Smooth muscle cell (in vitro differentiated cells): ENCODE results near the gene DYNLT2B. TPM values are rescaled to one million over a fixed set of nuclear protein-coding genes. Genes with fewer than 3 reads are reported as not detected.

Experiments used
- DNase-seq: peaks from one replicate; lab custom pipeline; 2025; ENCODE audit not compliant: unreplicated experiment; lab: John Stamatoyannopoulos, UW
- H2AFZ ChIP-seq: fragments of 200-600 bp; sonication (generic); 2 replicates; pipeline ENCODE4 v1.6.0; 2016; ENCODE audit warnings: antibody characterized with exemption, low read depth, mild to moderate bottlenecking
- H3F3A ChIP-seq: fragments of 200-600 bp; sonication (generic); 2 replicates; pipeline ENCODE4 v1.6.0; 2017; ENCODE audit warnings: antibody characterized with exemption, low read depth
- H3K27ac ChIP-seq: fragments of 200-600 bp; sonication (generic); 2 replicates; pipeline ENCODE4 v1.5.1; 2016; ENCODE audit warnings: low read depth, mild to moderate bottlenecking
- H3K27me3 ChIP-seq: fragments of 200-600 bp; sonication (generic); 2 replicates; pipeline ENCODE4 v1.6.1; 2016; ENCODE audit warnings: low read depth, mild to moderate bottlenecking
- H3K36me3 ChIP-seq: fragments of 200-600 bp; sonication (generic); 2 replicates; pipeline ENCODE4 v1.5.1; 2016; ENCODE audit warnings: low read depth
- H3K4me1 ChIP-seq: fragments of 200-600 bp; sonication (generic); 2 replicates; pipeline ENCODE4 v1.5.1; 2016; ENCODE audit warnings: low read depth
- H3K4me2 ChIP-seq: fragments of 200-600 bp; sonication (generic); 2 replicates; pipeline ENCODE4 v1.6.0; 2016; ENCODE audit warnings: mild to moderate bottlenecking
- H3K4me3 ChIP-seq: fragments of 200-600 bp; sonication (generic); 2 replicates; pipeline ENCODE4 v1.5.1; 2016; ENCODE audit warnings: mild to moderate bottlenecking
- H3K79me2 ChIP-seq: fragments of 200-600 bp; sonication (generic); 2 replicates; pipeline ENCODE4 v1.6.0; 2016; ENCODE audit warnings: low read depth, mild to moderate bottlenecking
- H3K9ac ChIP-seq: fragments of 200-600 bp; sonication (generic); 2 replicates; pipeline ENCODE4 v1.6.0; 2016; ENCODE audit warnings: low read depth
- H3K9me3 ChIP-seq: fragments of 200-600 bp; sonication (generic); replicated peaks from 2 replicates; pipeline ENCODE4 v1.5.1; 2016; ENCODE audit warnings: low read depth
- H4K20me1 ChIP-seq: fragments of 200-600 bp; sonication (generic); 2 replicates; pipeline ENCODE4 v1.6.0; 2016; ENCODE audit warnings: low read depth
- WGBS: methylation state at CpG from one replicate; pipeline ENCODE4 v1.1.7; 2016; ENCODE audit warnings: low lambda C conversion rate; 5-methylcytosine and 5-hydroxymethylcytosine counted together
- polyA plus RNA-seq: library from polyadenylated mRNA; unstranded; fragments of >200 nt; fragmentation: Nextera tagmentation; extraction: Ambion mirVana; gene quantifications from 2 replicates; pipeline ENCODE4 v1.2.1, GENCODE V29; 2016
- total RNA-seq: library from RNA; depleted of rRNA; stranded (reverse); fragments of >200 nt; gene quantifications from 2 replicates; pipeline ENCODE4 v1.2.3, GENCODE V29; 2014
- TF ChIP-seq, protein P1 (sequence below): fragments of 200-600 bp; sonication (generic); IDR thresholded peaks from 2 replicates; pipeline ENCODE4 v1.5.1; 2017; ENCODE audit warnings: borderline replicate concordance, mild to moderate bottlenecking, antibody characterized with exemption; ENCODE audit not compliant: insufficient read depth, poor library complexity, severe bottlenecking

Gene DYNLT2B
- total and polyA plus RNA-seq, 2 experiments from 2014 or later: 22.8 to 24.5 TPM

DNA sequence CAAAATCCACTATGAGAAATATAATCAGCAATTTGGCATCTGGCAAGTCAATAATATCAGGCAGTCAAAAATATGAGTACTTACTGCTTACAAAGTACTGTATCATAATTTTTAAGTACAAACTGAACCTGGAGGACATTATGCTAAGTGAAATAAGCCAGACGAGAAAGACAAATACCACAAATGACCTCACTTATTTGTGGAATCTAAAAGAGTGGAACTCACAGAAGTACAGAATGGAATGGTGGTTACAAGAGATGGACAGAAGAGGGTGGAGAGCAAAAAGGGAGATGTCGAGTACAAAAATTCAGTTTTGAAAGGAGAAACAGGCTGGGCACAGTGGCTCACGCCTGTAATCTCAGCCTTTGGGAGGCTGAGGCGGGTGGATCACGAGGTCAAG lies 42.9 kb downstream of the DYNLT2B start:
- Histone ChIP-seq H3K9ac (no peak overlapping the region), H3F3A (peaks cover 2% of the 10 kb centered on the region), H3K27me3 (no peaks in the 10 kb centered on the region), H3K9me3 (no peaks in the 10 kb centered on the region), H3K79me2 (peaks cover 88% of the 10 kb centered on the region), H4K20me1 (peaks cover 79% of the 10 kb centered on the region), H3K4me3 (no peak overlapping the region), H3K27ac (peak overlapping the region; percentile 65), H3K4me1 (peaks cover 2% of the 10 kb centered on the region), H3K36me3 (no peaks in the 10 kb centered on the region), H3K4me2 (no peak overlapping the region), H2AFZ (no peak overlapping the region)
- TF ChIP-seq, protein P1, sequence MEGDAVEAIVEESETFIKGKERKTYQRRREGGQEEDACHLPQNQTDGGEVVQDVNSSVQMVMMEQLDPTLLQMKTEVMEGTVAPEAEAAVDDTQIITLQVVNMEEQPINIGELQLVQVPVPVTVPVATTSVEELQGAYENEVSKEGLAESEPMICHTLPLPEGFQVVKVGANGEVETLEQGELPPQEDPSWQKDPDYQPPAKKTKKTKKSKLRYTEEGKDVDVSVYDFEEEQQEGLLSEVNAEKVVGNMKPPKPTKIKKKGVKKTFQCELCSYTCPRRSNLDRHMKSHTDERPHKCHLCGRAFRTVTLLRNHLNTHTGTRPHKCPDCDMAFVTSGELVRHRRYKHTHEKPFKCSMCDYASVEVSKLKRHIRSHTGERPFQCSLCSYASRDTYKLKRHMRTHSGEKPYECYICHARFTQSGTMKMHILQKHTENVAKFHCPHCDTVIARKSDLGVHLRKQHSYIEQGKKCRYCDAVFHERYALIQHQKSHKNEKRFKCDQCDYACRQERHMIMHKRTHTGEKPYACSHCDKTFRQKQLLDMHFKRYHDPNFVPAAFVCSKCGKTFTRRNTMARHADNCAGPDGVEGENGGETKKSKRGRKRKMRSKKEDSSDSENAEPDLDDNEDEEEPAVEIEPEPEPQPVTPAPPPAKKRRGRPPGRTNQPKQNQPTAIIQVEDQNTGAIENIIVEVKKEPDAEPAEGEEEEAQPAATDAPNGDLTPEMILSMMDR: no peak
- 83% methylated on average over 5 of the region's 5 CpGs for WGBS
- DNase-seq: no peak

DNA sequence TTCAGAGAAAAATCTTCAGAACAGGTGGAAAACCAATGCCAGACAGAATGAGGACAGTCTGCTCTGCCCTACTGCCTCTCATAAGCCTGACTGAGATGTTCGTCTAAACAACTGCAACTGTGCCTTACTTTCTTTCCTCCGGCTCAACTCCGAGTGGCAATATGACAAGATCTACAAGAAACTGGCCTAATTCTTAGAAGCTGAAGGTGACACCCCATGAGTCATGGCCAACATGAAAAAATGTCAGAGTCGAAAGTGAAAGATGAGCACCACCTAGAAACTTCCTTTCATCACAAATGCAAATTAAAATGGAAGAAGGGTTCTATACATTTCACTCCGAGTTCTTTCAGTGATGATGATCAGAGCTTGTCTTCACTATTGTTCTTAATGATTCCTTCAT lies 43.5 kb downstream of the DYNLT2B start:
- no peaks in the 10 kb centered on the region for H3F3A ChIP-seq
- H3K4me3 ChIP-seq: no peak overlapping the region
- WGBS: 71% methylated on average over 5 of the region's 5 CpGs
- peak overlapping the region; percentile 65 for H3K27ac ChIP-seq
- H4K20me1 ChIP-seq: peaks cover 80% of the 10 kb centered on the region
- no peak overlapping the region for H3K4me2 ChIP-seq
- no peak for DNase-seq
- no peak overlapping the region for H2AFZ ChIP-seq
- no peaks in the 10 kb centered on the region for H3K36me3 ChIP-seq
- no peaks in the 10 kb centered on the region for H3K4me1 ChIP-seq
- H3K79me2 ChIP-seq: peaks cover 85% of the 10 kb centered on the region
- no peak overlapping the region for H3K9ac ChIP-seq
- TF ChIP-seq, protein P1: no peak
- H3K9me3 ChIP-seq: no peaks in the 10 kb centered on the region
- H3K27me3 ChIP-seq: no peaks in the 10 kb centered on the region

DNA sequence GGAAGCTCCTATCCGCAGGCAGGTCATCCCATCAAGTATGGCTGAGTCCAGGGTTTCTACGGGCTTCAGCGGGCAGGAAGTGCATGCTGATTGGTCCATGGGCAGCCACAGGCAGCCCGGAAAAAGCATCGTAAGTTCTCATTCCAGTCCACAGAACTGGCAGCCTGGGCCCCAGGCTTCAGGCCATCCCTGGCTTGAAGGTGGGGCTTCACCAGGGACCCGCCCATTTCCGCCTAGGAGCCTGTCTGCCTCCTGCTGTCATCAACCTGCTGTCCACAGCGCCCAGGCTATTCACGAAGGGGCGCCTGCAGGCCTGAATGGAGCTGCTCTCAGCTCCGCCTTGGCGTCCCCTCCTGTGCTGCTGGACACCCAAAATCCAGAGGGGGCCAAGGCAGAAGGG lies 44.4 kb downstream of the DYNLT2B start:
- H3K4me2 ChIP-seq: no peak overlapping the region
- H3K36me3 ChIP-seq: no peaks in the 10 kb centered on the region
- H3F3A ChIP-seq: no peaks in the 10 kb centered on the region
- H3K4me1 ChIP-seq: no peaks in the 10 kb centered on the region
- H3K9me3 ChIP-seq: no peaks in the 10 kb centered on the region
- no peak for DNase-seq
- H3K27me3 ChIP-seq: no peaks in the 10 kb centered on the region
- peaks cover 77% of the 10 kb centered on the region for H4K20me1 ChIP-seq
- H3K4me3 ChIP-seq: no peak overlapping the region
- WGBS: 70% methylated on average over 12 of the region's 12 CpGs
- H3K9ac ChIP-seq: no peak overlapping the region
- H3K79me2 ChIP-seq: peaks cover 76% of the 10 kb centered on the region
- TF ChIP-seq, protein P1: no peak
- peak overlapping the region; percentile 65 for H3K27ac ChIP-seq
- H2AFZ ChIP-seq: no peak overlapping the region

- H4K20me1 ChIP-seq: peaks cover 75% of the 10 kb centered on the region
- H3K9me3 ChIP-seq: no peaks in the 10 kb centered on the region
- no peaks in the 10 kb centered on the region for H3F3A ChIP-seq
- no peak overlapping the region for H3K4me3 ChIP-seq
- H3K4me2 ChIP-seq: no peak overlapping the region
- DNase-seq: no peak
- no peak overlapping the region for H2AFZ ChIP-seq
- H3K27me3 ChIP-seq: no peaks in the 10 kb centered on the region
- H3K36me3 ChIP-seq: no peaks in the 10 kb centered on the region
- TF ChIP-seq, protein P1: no peak
- no peak overlapping the region for H3K9ac ChIP-seq
- no peaks in the 10 kb centered on the region for H3K4me1 ChIP-seq
- peaks cover 68% of the 10 kb centered on the region for H3K79me2 ChIP-seq
- WGBS: 93% methylated on average over 14 of the region's 14 CpGs
- H3K27ac ChIP-seq: no peak overlapping the region
Observed at GRCh38 chr3:196272826-196273225, 45.2 kb downstream of the DYNLT2B start.
